NCI-H345 (cell line): ENCODE results near the gene MARCHF6.
"Not testable (repeated sequence)": the region's sequence is repeated elsewhere in the genome, so short reads cannot be mapped to it uniquely, and the experiment has no call there.

Experiments
- DNase-seq: peaks from one replicate; lab custom pipeline; 2025; lab: John Stamatoyannopoulos, UW

The MARCHF6 gene

DNA sequence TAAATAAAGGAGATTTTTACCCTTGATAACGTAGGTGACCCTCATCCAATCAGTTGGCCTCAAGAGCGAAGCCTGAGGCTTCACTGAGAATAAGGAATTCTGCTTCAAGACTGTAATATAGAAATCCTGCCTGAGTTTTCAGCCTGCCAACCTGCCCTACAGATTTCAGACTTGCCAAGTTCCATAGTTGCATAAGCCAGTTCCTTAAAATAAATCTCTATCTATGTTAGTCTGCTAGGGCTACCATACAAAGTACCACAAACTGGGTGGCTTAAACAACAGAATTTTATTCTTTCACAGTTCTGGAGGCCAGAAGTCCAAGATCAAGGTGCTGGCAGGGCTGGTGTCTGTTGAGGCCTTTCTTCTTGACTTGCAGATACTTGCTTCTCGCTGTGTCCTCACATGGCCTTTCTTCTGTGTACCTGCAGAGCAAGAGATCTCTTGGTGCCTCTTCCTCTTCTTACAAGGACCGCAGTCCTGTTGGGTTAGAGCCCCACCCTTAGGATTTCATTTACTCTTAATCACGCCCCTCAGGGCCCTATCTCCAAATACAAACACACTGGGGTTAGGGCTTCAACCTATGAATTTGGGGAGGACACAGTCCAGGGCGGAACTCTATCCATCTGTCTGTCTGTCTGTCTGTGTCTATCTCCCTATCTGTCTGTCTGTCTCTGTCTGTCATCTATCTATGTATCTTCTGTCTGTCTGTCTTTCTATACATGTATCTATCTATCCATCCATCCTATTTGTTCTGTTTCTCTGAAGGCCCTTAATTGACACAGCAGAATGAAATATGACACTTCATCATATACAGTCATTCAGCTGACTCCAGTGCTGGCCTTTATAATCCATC is 28.8 kb upstream of the MARCHF6 start:
- peak; percentile 16 for DNase-seq

DNA sequence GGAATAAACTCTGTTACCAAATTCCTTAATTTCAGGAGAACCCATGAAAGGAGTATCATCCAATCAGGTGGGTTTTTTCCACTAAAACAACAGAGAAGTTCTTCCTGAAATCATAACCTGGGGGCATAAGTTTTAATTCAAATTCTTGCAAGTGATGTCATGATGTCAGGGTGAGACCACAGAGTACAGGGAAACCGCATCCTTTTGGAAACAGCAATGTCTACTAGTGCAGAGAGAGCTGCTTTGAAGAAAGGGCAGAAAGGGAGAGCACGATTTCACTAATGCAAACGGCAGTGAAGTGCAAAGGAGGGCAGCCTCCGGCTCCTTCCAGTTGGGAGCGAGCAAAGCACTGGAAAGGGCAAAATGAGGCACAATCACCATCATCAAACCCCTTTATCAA is 25.2 kb upstream of the MARCHF6 start:
- no peak for DNase-seq

DNA sequence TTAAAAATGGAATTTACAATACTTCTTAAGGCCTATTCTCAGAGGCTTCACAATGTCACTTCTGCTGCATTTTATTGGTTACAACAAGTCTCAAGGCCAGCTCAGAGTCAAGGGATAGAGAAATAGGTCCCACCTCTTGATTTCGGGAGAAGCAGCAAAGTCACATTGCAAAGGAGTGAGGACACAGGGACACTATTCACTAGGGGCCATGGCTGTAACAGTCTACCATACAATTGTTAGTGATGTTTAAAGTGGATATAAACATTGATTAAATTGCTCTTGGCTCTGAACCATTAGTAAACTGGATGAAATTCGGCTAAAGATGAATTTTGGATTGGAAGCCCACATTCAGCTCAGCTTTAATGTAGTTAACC is 24.1 kb upstream of the MARCHF6 start:
- no peak for DNase-seq

DNA sequence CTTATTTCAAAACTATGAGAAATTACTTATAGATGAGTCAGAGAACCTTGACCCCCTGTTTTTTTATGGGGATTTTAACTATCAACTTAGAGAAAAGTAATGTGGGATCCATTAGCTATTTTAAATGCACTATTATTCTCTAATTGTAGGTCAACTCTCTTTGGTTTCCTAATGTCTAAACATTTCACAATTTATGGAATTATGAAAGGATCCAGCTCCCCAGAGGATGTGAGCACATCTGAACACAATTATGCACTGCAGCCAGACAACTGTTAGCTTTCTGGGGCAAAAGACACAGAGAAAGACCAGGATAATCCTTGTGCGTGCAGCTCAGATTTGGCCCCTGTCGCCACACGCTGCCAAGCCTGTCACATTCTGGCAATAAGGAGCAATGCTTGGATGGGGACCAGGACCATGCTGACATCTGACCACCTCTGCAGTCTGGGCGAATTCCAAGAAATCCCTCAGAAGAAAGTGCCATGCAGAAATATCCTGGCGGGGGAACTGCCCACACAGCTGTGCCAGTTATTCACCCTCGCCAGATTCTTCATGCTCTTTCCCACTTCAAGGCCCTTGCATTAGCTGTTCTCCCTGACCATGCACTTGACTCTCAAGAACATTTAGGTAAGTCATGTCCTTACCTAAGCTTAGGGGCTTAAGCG is 23.5 kb upstream of the MARCHF6 start:
- no peak for DNase-seq

DNA sequence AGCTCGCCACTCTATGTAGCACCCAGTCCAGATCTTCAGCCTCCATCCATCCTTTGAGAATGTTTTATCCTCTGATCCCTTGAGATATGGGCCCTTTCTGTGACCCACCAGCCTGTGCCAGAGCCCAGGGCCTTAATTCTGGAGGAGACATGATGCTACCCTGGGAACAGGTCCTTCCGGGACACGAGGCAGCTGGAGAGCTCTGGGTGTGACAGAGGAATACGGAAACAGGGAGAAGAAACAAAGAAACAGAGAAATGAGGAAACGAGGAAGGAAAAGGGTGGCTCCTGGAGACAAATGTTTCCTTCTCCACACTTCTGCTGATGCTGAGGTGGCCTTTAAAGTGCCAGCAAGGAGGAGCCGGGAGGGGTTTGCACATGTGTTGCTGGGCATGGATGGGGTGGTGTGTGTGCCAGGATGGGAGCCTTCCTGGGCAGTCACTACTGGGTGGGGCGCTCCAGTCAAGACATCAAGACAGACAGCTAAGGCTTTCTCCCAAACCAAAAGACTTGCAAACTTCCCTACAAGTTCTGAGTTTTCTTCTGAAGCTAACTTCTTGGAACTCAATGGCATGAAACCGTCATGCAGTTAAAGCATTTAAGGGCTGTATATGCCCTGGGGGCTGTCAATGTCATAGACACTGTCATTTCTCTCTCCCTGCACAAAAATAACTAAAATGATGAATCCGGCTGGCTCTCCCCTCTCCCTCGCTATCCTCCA is 22.8 kb upstream of the MARCHF6 start:
- DNase-seq: no peak

DNA sequence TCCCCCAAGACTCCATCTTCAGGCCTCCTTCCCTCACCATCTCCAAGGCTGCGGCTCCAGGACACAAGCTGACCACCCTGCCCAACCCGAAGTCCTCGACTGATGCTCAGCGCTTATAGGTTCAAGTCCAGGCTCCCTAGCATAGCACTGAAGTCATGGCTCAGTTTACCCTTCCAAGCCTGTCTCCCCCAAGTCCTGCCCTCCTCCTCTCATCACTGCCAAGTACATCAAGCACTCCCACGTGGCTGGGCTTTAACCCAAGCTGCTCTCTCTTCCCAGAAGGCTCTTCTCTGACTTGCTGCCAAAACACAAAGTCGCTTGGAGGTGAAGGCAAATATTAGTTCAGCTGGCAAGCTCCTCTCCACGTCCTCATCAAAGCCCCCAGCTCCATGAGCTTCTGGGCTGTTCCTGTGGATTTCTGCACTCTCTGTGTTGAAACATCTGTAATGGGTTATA is 22.1 kb upstream of the MARCHF6 start:
- peak; percentile 97 for DNase-seq

DNA sequence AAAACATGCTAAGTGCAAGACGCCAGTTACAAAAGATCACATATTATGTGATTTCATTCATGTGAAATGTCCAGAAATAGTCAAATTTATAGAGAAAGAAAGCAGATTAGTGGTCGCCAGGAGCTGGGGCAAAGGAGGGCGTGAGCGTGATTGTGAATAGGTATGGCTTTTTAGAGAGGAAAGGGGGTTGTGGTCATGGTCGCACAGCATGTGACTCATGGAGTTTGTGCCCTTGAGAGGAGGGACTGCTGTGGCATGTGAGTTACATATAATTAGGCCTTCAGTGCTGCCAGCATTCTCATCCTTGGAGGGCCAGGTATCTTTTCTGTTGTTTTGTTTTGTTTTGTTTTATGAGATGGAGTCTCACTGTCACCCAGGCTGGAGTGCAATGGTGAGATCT is 21.2 kb upstream of the MARCHF6 start:
- peak; percentile 16 for DNase-seq

DNA sequence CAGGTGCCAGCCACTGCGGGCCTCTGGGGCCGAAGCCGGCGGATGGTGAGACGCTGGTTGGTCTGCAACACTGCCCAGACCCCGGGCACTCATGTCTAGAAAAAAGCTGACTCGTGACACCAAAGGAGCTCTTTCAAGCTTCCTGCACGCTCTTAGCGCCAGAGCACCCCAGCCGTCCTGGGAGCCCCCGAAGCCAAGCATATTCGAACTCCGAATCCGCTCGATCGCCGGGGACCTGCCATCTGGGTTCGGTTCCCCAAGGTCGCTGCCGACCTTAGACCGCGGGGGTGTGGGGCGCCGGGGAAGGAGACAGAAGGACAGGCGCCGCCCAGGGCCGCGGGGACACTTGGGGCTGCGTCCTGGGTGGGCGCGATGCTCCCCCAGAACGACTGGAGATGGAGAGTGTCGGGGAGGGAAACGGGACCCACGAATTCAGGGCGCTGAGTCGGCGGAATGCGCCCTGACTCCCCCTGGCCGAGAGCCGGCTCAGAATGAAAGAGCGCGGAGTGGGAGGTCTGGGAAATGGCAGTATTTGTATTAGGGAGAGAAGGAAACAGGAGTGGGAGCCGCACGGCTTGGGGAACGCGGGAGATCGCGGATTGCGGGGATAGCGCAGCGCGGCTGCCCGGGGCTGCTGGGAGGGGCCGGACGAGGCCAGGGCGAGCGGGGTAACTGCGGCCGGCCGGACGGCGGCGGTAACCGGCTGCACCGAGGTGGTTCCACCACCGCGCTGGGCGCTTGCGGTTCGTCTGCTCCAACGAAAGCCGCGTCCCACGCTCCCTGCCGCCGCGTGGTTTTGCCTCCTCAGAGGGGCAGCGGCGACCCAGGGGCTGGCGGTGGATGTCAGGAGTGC is 20.1 kb upstream of the MARCHF6 start:
- no peak for DNase-seq

DNA sequence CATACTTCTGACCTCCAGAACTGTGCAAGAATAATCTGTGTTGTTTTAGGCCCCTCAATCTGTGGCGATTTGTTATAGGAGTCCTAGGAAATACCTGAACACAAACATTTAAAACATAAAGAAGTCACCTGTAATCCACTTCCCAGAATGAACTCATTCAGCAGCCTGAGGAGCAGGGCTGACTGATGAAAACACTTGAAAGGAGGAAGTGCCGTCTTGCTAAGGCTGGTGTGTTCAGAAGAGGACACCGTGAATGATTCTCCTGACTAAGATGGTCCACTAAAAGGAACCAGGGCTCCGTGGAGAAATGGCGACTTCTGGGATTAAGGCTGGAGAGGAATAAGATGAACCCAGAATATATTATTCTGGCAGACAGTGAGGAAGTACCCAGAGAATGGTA is 18.7 kb upstream of the MARCHF6 start:
- DNase-seq: no peak

DNA sequence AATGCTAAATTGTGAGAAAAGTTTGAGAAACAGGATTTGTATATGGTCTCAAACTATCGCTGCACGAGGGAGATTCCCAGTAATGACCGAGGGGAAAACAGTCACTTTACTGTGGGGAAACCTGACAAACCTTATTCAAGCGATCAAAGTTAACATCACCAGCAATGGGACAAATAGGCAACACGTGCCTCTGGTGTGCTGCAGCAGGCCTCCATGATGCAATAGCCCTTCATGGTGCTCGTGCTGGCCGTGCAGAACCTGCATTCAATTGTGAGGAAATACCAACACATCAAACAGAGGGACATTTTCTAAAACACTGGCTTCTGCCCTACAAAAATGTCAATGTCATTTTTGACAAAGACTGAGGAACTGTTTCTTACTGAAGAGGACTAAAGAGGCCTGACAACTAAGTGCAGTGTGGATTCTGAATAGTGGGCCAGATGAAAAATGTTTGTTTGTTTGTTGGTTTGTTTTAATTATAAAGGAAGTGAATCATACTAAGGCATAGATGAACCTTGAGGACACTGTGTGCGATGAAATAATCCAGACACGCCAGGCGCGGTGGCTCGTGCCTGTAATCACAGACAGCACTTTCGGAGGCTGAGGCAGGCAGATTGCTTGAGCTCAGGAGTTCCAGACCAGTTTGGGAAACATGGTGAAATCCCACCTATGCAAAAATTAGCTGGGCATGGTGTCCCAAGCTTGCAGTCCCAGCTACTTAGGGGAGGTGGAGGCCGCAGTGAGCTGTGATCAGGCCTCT is 17.6 kb upstream of the MARCHF6 start:
- no peak for DNase-seq

DNA sequence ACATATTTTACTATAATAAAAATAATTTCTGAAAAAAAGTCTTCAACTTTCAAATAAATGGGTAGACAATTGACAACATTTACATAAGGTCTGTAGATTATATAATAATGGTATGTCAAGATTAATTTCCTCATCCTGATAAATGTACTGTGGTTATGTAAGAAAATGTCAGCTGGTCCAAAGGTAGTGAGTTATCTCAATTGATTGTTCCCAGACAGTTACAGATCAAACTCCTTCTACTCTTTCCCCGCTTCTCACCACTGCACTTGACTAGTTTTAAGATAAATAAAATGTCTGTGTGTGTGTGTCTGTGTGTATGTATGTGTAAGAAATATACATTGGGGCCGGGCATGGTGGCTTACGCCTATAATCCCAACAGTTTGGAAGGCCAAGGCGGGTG is 16.4 kb upstream of the MARCHF6 start:
- no peak for DNase-seq

DNA sequence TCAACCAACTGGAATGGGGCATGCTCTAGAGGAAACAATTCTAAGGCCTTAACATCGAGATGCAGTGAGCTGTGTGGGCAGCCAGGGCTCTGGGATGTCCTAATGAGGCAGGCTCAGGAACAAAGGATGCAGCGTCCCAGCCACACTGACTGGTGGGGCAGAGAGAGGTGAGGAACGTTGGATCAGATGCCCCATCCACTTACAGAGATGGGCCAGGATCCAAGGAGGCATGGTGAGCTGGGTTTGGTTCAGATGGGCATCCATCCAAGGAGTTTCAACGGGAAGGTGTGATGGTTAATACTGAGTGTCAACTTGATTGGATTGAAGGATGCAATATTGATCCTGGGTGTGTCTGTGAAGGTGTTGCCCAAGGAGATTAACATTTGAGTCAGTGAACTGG is 15.5 kb upstream of the MARCHF6 start:
- DNase-seq: peak; percentile 25

DNA sequence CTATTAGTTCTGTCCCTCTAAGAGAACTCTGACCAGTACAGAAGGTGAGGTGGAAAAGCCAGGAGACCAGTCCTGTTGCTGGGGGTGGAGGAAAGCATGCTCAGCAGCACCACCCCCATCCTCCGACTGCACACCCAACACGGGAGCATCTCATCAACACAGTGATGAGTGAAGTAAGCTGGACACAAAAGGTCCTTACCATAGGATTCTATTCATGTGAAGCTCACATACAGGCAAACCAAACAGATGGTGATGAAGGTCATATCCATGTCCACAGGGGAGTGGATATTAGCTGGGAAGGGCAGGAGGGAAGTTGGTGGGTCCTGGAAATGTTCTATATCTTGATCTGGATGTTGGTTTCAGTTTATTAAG is 14.8 kb upstream of the MARCHF6 start:
- peak; percentile 68 for DNase-seq

DNA sequence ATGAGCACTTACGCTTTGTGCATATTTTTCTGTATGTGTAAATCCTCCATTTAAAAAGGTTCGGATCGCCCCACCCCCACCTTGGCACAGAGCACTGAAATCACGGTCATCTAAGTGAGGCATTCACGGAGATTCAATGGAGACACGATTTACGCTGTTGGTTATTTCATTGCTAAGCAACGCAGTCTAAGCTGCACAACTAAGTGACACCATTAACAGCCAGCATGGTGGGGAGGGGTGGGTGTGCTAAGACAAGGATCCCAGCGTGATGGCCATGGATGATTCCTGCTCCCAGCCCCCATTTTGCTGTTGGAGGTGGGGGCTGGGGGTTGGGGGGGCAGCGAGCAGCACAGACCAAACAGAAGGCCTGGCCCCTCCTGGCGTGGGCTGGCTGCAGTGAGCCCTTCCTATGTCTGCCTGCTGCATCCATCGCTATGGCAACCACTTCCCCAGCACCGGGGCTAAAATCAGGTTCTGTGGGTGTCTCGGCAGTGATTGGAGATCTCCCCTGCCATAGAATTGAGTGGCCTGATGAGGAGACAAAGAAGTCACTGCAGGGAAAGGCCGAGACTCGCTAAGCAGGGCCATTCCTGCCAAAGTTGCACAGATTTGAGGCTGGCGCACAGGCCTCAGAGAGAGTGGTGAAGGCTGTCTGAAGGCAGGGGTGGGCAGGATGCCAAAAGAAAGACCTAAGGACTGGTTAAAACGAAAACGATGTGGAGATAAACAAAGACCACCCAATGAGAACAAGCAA is 14.3 kb upstream of the MARCHF6 start:
- DNase-seq: peak; percentile 93

DNA sequence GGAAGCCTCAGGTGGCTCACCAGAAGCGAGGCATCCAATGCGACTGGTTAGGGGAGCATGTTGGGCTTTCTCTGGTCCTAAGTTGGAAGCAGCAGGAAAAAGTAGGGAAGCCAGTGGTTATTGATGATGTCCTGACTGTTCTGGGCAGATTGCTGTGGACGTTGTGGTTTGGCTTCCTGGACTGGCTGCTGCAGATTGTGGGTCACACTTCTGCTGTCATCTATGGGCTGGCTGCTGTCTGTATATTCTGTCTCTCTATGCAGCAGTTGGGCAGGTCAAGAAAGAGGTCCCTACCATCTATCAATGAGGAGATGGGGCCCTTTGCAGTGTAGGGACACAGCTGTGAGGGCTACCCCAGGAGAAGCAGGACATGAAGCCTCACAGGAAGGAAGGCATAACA is 13.5 kb upstream of the MARCHF6 start:
- DNase-seq: no peak

DNA sequence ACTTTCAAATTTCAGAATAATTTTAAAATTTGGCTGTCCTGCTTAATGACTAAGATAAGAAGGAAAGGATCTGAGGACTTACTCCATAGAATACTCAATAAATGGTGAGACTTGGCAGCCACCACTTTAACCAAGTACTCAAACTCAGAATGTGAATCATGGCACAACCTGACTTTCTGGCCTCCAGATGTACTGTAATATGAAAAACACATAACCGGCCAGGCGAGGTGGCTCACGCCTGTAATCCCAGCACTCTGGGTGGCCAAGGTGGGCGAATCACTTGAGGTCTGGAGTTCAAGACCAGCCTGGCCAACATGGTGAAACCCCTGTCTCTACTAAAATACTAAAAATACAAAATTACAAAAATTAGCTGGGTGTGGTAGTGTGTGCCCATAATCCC is 10.0 kb upstream of the MARCHF6 start:
- DNase-seq: no peak

DNA sequence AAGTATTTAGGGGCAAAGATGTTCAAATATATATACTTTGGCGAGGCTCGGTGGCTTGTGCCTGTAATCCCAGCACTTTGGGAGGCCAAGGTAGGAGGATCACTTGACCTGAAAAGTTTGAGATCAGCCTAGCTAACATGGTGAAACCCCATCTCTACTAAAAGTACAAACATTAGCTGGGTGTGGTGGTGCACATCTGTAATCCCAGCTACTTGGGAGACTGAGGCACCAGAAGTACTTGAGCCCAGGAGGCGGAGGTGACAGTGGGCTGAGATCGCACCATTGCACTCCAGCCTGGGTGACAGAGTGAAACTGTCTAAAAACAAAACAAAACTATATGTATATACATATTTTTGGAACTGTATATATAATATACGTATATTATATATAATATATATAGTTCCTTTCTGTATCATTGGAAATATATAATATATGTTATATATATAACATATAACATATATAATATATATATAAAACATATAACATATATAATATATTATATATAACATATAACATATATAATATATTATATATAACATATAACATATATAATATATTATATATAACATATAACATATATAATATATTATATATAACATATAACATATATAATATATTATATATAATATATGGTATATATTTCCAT is 8.9 kb upstream of the MARCHF6 start:
- not testable (repeated sequence) for DNase-seq

DNA sequence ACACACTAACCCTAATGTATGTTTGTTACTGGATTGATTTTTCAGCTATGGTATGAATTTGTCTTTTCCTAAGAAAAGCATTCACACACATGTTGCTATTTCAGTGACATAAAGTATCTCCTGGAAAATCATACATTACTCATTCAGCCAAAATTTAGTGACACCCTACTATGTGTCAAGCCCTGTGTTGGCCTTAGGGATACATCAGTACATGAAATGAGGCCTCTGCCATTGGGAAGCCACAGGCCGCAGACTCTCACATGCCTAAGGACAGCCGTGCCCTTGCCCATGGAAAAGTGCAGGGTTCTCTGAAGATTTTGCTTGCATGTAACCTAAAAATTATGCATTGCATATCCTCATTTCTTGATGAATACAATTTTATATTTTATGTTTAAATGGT is 5.2 kb upstream of the MARCHF6 start:
- DNase-seq: no peak

DNA sequence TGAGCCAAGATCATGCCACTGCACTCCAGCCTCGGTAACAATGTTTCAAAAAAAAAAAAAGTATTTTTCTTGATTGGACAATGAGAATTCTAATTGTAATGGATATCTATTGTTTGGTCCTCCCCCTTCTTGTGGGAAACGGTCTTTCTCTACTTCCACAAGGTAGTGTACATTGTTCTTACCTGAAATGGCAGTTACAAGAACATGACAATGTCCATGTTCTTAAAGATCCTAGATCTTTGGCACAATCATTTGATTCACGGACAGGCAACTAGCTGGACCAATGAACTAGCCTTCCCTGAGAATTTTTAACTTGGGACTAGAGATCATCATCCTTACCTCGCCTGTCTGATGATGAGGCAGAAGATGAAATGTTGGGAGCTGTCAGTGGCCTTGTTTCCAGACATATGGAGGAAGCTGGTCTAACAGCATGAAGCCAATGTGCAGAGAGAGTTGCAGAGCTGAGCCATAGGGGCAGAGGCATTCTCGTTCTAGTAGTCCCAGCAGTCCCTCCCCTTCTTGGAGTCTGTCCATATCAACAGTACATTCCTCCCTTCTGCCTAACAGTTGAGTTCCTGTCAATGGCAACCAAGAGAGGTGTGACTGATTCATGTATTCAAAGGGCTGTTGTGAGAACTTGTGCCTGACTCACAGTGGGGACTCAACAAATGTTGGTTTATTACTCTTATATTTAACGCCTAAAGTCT is 2.1 kb upstream of the MARCHF6 start:
- DNase-seq: peak; percentile 41
